ENCODE data around the gene NUP88.
"Not testable (repeated sequence)": the region's sequence is repeated elsewhere in the genome, so short reads cannot be mapped to it uniquely, and the experiment has no call there.

NUP88 gene

DNA sequence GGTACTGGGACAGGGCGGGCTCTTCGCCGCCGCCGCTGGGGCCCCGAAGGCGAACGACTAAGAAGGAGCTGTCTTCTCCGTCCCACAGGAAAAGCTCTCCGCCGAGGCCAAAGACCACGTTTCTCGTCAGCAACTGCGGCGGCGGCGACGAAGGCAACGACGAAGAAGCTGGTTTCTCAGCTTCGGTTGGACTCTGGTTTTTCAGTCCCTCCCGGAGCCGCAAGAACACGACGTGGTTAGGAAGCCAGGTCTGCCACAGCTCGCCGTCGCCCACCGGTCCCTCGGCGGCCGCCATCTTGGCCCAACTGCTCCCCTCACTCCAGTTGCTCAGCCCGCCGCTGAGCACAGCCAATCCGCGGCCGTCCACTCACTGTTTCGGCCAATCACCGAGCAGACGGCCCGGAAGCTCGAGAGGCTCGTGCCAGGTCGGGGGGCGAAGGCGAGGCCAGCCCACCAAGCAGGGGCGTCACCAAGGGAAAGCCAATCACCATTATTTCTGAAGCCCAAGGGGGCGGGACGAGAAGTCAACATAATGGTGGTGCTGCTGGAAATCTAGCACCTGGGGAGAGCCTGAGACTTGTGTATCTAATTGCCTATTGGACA, at the start of gene NUP88:
Gene NUP88, minus strand, starts transcription at position 307 of the 603 bp plus-strand sequence. Its CDS starts 12 bp downstream, at position 295.
- DNase-seq (ENCODE audit: low spot score), result peak; percentile 92

DNA sequence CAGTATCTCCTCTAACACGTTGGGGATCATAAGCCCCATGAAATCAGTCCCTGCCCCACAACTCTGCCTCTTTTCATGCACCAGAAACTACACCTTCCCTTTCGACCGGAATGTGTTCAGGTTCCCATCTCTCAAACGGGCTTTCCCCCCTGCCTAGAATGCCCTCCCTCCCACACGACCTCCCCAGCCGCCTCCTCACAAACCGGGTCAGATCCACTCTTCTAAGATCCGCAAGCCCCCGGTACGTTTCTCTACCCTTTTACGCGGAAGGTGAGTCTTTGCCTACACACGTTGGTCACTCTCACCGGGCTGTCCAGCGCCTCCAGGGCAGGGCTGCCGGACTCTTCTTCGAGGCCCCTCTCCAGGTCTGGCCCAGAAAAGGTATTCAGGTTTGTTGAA, 48.6 kb upstream of the NUP88 start:
- DNase-seq (ENCODE audit: low spot score), result no peak

DNA sequence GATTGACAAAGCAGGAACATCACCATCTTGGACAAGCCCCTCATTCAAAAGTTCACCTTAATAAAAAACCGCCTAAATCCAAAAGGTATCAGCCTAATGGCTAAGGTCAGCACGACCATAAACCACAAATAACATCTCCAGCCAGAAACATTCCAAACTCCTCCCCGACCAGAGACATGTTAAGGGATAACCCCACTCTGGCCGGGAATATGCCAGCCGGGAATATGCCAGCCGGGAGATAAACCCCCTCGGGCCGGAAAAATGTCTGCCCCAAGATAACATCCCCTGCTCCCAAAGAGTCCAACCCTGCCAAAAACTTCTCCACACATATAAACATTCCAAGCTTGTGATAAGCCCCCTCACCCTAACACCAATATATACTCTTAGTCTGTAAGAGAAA, 48.0 kb upstream of the NUP88 start:
- DNase-seq (ENCODE audit: low spot score), result no peak

DNA sequence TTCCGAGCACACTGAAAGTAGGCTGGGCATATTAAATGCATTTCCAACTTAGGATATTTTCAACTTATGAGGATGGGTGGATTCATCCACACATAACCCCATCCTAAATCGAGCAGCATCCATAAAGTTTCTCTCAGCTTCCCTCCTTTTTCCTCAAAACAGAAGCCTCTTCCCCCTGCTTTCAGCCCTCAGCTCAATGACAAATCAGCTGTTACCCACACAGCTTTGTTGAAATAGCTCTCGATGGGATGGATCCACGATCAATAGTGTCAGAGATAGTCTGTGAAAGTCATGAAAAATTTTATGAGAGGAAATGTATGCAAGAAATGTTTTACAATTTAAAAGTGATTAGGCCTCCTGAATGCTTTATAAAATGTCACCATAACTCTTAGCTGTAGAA, 46.8 kb upstream of the NUP88 start:
- DNase-seq (ENCODE audit: low spot score), result no peak

DNA sequence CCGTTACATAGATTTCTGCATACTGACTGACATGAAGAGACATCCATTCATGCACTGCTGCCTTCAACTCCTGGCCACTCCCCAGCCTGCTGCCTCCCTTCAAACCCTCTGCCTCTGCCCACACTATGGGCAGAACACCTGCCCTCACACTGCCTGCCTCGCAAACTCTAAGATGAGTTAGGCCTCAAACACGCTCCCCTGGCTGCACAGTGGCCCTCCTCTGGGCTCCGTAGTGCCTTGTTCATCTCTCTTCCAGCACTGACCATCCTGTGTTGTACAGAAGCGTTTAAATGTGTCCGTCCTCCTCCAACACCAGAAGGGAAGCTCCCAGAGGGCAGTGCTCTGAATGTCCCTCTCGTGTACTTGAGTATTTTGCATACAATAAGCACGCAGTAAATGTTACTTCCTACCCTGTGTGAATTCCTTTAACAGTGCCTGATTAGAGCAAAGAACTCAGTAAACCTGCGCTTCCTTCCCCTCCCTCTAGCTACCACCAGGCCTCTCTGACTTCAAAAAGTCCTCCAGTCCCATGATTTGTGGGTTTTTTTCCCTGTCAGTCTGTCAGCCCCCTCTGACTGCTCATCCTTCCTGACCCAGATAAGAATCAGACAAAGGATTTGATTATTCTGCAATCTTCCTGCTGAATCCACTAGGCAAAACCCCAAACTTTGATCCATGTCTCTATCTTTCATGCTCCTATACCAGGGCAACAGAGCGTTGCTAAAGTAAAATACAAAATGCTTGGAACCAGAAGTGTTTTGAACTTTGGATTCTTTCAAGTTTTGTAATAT, 45.5 kb upstream of the NUP88 start:
- no peak for DNase-seq (ENCODE audit: low spot score)

DNA sequence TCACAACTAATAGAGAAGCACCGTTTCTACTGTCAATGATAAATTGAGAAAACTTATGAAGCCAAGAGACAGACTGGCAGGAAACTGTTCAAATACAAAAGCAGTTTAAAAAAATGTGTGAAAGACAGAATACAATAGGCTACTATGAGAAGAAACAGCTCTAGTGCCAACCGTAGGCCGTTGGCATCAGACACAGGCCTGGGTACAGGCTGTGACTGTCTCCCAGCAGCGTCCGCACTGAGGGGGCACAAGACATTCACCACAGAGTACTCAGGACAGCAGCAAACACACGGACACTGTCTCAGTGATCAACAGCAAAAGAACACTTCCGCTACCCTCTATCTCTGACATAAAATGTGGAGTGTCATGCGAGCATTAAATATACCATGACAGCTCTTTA, 27.3 kb upstream of the NUP88 start:
- no peak for DNase-seq (ENCODE audit: low spot score)

DNA sequence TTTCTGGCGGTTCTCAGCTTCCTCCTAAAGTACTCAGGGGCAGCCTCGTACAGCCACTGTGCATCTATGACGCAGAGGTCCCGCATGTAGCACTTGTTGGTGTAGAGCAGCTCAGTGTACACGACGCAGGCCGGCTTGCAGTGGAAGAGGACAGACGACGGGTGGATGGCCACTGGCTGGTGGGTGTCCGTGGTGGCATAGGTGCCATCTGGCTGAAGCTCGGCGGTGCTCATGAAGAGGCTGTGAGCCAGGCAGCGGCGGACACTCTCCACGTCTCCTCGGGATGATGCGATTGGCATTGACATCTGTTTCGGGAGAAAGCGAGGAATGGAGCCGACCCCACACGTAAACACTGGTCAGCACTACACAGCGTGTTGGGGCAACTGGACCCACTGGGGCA, 24.7 kb upstream of the NUP88 start:
- DNase-seq (ENCODE audit: low spot score), result no peak

DNA sequence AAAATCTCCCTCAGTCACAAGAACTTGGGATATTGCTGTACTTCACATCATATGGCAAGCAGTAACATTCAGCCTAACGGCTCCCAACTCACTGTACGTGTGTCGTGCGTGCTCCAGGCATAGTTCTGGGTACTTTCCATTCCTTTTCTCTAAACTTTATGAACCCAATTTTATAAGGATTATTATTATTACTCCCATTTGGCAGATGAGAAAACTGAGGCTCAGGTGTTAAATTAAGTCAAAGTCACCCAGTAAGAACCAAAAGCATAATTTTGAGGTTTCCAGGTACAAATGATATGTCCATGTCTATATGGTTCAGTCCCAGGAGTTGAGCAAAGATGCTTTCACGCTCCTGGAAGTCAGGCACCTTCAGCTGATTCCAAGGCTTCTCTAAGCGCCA, 24.3 kb upstream of the NUP88 start:
- no peak for DNase-seq (ENCODE audit: low spot score)

DNA sequence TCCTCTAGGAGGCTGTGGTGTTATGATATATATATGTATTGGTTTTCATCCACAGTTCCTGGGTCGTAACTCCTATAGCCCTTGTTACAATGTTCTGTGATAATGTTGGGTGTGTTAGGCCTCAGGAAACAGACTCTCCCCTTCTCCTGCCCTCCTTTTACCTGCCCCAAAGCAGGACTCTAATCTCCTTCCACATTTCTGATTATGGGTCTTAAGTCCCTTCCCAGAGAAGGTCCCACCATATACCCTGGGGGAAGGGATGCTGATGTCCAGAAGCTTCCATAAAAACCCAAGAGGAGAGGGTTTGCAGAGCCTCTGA, 19.9 kb upstream of the NUP88 start:
- DNase-seq (ENCODE audit: low spot score), result no peak

DNA sequence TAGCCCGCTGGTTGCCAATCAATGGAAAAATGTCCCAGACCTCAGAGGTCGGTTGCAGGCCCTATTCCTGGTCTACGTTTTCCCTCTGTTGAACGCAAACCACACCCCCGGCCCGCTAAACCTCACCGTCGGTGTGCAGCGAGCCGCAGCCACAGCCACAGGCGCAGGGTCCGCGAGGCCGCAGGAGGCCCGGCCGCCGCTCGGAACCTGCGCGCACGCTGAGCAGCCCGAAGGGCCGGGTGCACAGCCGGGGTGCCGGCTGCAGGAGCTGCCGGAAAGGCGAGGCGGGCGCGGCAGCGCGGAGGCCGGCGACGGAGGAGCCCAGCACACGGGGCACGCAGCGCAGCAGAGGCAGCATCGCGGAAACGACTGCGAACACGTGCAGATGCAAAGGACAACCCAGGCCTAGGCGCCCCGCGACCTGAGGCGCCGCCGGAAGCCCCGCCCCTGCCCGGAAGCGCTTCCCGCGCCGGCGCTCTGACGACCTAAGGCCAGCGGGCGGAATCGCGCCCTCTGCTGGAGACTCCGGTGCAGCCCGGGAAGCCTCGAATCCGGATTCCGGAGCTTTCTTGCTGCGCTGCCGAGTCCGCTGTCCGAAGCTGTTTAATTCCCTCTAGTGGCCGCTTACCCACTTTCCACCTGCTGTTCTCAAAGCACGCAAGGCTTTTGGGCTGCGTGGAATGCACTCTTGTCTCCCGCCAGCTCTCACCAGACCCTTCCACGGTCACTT, 19.4 kb upstream of the NUP88 start, which contains the start of gene C1QBP:
Gene C1QBP, minus strand, starts transcription at position 440 of the 730 bp plus-strand sequence. Its CDS starts 82 bp downstream, at position 358.
- DNase-seq (ENCODE audit: low spot score), result peak; percentile 88

DNA sequence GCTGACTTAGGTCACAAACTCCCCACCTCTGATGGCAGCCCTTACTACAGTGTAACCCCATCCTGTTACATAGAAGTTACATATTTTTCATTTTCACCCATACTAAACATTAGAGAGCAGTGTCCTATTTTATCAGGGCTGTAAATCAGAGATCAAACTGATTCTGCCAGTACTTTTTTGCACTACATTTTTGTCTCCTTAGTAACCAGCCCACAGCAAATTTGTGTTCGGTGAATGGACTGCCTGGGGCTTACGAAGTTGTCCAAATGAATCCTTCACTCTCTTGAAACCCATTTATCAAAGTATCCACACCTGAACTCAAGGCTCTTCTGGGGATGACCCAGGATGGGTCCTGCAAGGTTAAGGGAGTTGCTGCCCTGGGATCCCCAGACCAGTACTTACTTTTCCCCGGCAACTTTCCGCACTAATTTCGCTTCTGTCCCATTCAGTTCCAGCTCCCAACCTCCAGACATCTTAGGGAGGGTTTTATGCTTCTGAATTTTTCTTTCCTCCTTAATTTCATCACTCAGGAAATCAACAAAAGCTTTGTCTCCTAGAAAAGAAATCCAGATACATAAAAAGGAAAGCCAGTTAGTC, 18.4 kb upstream of the NUP88 start:
- DNase-seq (ENCODE audit: low spot score), result no peak

DNA sequence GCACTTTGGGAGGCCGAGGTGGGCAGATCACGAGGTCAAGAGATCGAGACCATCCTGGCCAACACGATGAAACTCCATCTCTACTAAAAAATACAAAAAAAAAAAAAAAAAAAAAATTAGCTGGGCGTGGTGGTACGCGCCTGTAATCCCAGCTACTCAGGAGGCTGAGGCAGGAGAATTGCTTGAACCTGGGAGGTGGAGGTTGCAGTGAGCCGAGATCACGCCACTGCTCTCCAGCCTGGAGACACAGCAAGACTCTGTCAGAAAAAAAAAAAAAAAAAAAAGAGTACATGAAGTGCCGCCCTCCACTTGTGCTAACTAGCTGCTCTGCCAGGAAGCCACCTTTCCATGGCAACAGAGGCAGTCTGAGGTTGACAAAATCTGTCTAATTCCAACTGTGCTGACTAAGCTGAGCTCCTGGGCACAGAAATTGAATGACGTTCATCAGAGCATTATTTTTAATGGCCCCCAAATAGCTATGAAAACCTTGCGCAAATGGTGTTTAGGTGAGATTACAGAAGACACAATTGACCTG, 16.4 kb upstream of the NUP88 start:
- DNase-seq (ENCODE audit: low spot score), result not testable (repeated sequence)

DNA sequence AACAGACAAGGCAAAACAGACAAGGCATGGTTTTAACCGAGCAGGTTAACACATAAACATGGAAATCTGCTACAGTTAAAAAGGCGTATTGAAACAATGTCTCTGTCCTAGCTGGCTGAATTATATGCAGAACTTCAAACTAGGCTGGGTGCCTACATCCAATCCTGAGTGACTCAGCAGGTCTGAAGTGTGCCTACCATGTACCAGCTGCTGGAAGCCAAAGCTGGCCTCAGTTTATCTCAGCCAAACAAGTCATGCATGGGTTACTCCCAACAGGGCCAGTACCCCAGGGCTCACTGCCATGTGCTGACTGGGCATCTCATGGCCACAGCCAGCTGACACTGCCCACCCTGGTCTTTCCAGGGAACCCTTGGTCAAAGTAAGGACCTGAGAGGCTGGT, 15.5 kb upstream of the NUP88 start:
- no peak for DNase-seq (ENCODE audit: low spot score)

DNA sequence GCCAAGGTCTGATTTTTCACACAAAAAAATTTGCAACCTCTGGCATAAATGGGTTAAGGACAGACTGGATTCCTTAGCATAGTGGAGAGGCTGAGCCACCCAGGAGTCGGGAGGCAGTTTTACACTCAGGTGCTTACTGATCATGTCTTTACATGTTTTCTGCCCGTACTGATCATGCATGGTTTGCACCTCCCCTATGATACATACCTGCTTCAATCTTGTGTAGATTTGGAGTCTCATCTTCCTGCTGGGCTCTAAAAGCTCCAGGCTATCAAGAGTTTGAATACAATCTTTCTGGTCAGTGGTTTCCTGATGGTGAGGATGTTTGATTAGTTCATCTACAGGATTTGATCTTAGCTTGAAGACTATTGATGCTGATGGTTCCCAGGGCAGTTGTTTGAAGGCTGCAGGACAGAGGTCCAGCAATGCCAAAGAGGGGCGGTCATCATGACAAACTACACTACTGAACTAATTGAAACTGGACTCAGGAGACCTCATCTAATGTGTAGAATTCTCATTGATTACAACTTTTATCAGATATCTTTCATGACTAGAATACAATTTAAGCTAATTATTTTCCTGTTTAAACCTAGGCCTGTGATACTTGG, 12.6 kb upstream of the NUP88 start:
- DNase-seq (ENCODE audit: low spot score), result no peak

DNA sequence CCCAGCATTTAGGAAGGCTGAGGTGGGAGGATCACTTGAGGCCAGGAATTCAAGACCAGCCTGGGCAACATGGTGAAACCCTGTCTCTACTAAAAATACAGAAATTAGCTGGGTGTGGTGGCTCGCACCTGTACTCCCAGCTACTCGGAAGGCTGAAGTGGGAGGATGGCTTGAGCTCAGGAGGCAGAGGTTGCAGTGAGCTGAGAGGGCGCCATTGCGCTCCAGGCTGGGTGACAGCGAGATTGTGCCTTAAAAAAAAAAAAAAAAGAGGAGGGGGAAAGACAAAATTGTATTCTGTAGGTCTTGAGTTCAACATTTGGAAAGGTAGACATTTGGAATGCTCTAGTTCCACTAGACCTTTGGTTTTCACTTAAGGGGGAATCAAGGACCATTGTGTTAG, 11.8 kb upstream of the NUP88 start:
- DNase-seq (ENCODE audit: low spot score), result not testable (repeated sequence)

DNA sequence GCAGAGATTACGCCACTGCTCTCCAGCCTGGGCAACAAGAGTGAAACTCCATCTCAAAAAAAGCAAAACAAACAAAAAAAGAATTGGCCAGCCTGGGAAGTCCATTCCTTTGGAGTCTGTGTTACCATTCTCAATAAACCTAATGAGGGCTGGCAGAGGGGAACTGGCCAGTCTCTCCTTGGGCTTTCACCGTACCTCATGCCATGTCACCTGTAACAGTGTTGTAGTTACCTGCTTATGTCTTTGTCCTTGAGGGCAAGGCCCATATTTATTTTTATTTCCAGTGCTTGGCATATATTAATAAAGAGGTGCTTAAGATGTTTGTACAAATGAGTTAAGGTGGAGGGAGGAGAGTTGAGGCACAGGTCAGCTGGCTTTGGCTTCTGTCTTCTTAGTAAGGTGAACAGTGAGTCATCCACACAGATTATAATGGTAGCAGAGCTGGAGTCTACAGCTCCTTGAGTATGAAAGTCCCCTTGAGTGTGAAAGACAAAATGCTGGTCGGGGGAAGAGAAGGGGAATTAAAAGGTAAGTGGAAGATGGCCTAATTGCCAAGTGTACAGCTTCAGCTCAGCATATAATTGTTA, 11.0 kb upstream of the NUP88 start:
- no peak for DNase-seq (ENCODE audit: low spot score)

DNA sequence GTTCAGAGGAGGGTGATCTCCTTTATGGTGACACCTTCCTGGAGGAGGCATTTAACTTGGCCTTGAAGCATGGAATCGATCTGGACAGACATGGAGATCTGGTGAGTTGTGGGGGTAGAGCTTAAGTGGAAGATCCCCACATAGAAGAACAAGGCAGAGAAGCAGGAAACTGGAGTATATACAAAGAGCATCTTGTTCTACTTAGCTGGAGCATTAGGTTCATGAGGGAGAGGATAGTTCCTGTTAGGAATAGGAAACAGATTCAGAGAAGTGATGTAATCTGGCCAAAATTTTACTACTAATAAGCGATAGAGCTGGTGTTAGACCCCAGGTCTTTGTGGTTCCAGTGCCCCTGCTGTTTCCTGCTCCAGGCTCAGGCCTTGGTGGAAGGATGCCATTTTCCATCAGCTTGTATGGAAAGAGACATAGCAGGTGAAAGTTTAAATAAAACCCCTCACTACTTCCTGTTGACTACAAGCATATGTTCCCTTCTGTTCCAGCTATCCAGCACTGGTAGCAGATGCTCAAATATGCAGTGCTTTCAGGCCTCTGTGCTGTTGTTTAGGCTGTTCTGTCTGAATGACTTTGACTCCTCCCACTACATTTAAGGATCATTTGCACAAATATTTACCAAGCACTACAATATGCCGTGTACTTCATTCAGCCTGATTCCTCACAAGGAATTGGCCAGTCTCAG, 9.9 kb upstream of the NUP88 start:
- DNase-seq (ENCODE audit: low spot score), result no peak

DNA sequence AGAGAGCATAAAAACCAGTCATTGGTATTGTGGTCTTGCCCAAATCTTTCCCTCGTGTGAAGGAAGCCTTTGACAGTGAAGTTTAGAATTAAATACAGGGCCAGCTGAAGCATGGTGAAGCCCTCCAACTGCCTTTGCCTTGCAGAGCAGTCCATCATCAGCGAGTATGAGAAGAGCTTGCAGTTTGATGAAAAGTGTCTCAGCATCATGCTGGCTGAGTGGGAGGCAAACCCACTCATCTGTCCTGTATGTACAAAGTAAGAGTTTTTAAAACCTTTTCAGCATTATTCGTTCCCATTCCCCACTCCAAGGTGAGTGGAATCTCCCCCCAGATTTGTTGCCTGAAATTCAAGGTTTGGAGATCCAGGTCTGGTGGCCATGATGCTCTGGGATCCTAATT, 6.4 kb upstream of the NUP88 start:
- no peak for DNase-seq (ENCODE audit: low spot score)

DNA sequence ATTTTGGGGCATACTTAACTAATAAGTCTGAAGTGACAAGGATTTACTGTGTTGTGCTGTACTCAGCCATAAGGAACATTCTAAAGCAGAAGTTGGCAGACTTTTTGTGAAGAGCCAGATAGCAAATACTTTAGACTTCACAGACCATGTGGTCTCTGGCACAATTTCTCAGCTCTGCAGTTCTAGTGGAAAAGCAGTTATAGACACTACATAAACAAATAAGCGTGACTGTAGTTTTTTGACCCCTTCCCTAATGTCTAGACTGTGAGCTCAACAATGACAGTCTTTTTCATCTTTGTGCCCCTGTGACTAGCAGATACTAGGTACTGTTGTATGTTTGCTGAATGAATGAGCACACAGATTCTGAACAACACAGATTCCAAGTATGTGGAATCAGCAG, 5.4 kb upstream of the NUP88 start:
- no peak for DNase-seq (ENCODE audit: low spot score)

DNA sequence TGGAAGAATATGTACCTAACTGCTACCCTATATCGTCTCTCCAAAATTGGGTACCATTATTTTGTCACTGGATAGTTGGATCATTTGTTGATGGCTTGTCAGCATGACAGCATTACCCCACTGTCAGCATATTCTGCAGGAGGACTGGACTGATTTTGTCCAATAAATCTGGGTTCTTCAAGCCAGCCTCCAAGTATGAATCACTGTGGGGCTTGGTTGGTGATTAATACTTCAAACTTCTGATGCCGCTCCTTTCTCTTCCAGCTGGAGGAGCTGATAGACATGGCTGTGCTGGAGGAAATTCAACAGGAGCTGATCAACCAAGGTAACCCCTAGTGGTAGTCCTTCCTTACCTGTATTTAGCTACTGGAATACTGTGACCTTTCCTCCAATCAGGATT, 3.0 kb upstream of the NUP88 start:
- no peak for DNase-seq (ENCODE audit: low spot score)
